Right cardiac atrium (tissue), 5 donors: ENCODE measurements around the gene MRPL4. TPM values are rescaled to one million over a fixed set of nuclear protein-coding genes. Genes with fewer than 3 reads are reported as not detected.

ENCODE experiments used
- ATAC-seq, 2 donors: fragments of 200-7000 bp; cut with Tn5 transposase; one replicate each; pipeline versions ENCODE4 v1.8.0 to v1.9.1; 2020; ENCODE audit warnings: moderate library complexity in 2 of 2, mild to moderate bottlenecking in 1 of 2
- DNase-seq, 3 donors: peaks; one replicate each; pipeline ENCODE4 v3.0.0-alpha.2; 2020
- H3K27ac ChIP-seq: one replicate; pipeline ENCODE4 v1.5.1; 2013; ENCODE audit warnings: mild to moderate bottlenecking, low read length, control low read depth, moderate library complexity
- H3K27me3 ChIP-seq: one replicate; pipeline ENCODE4 v1.6.1; 2013; ENCODE audit not compliant: control insufficient read depth, insufficient read depth
- H3K4me1 ChIP-seq: one replicate; pipeline ENCODE4 v1.6.1; 2013; ENCODE audit warnings: low read length; ENCODE audit not compliant: control insufficient read depth, insufficient read depth
- H3K4me3 ChIP-seq: one replicate; pipeline ENCODE4 v1.5.1; 2013; ENCODE audit warnings: low read length, control low read depth
- H3K9me3 ChIP-seq: one replicate; pipeline ENCODE4 v1.6.1; 2013; ENCODE audit warnings: low read length; ENCODE audit not compliant: control insufficient read depth
- WGBS: extraction: QIAGEN DNeasy Blood & Tissue Kit; methylation state at CpG from one replicate; pipeline ENCODE4 v1.1.7; 2013; 5-methylcytosine and 5-hydroxymethylcytosine counted together
- intact Hi-C, 4 donors: fragments of 100-400 bp; cut with DNase I; formaldehyde crosslinking; loops; one replicate each; pipeline versions ENCODE4 v1.11.0 to v1.14.0; 2022 to 2023
- microRNA-seq, 2 donors: library from miRNA; unstranded; fragments of <30 nt; microRNA quantifications; one replicate each; pipeline ENCODE4 v1.2.0, GENCODE V29; 2020 to 2021
- polyA plus RNA-seq: library from polyadenylated mRNA; stranded (reverse); fragments of 200-250 nt; gene quantifications from one replicate; pipeline ENCODE4 v1.2.3, GENCODE V29; 2013
- total RNA-seq, 4 donors: library from RNA; stranded (reverse); fragmentation: NEBNext Ultra II Directional; extraction: Animal tissue kit (Norgen Biotek cat#: 25700); gene quantifications; one replicate each; pipeline ENCODE4 v1.2.1, GENCODE V29; 2021
- donor health status: healthy with polysubstance abuse.
- donor health status: DM: no; HTN: yes; CAD: no.
- donor health status: DM: no; HTN: no; CAD: no.
- donor health status: DM: no; HTN: yes; CAD: no; lungs with severe emphysema.
- donor health status: DM: yes; HTN: yes; CAD: no.

Gene MRPL4
- total and polyA plus RNA-seq, 5 donors = 54.1 to 66.6 (median 64.2) TPM

- DNase-seq = no peak
- peaks cover 9% of the 10 kb centered on the region for H3K4me1 ChIP-seq
- H3K27me3 ChIP-seq = no peaks in the 10 kb centered on the region
- H3K4me3 ChIP-seq = no peak overlapping the region
- no peak overlapping the region for H3K27ac ChIP-seq
- ATAC-seq = no peak
- H3K9me3 ChIP-seq = no peaks in the 10 kb centered on the region
- WGBS = 30% methylated on average over 25 of the region's 25 CpGs
- intact Hi-C loops = no loop called here
Measured at GRCh38 chr19:10294368-10294697, 42.3 kb downstream of the MRPL4 start.

GRCh38 chr19:10295305-10295846 is 43.4 kb downstream of the MRPL4 start:
- peaks cover 6% of the 10 kb centered on the region for H3K4me1 ChIP-seq
- 4% methylated on average over 48 of the region's 48 CpGs for WGBS
- H3K4me3 ChIP-seq = peak overlapping the region; percentile 8
- H3K27me3 ChIP-seq = no peaks in the 10 kb centered on the region
- ATAC-seq = peak in 1 of 2 donors; percentile 18
- intact Hi-C loops = no loop called here
- no peaks in the 10 kb centered on the region for H3K9me3 ChIP-seq
- peak; percentile 26 to 78 (median 77) for DNase-seq
- no peak overlapping the region for H3K27ac ChIP-seq

- no peak for ATAC-seq
- Histone ChIP-seq H3K9me3 (no peaks in the 10 kb centered on the region), H3K4me3 (peak overlapping the region; percentile 8), H3K27ac (no peak overlapping the region), H3K27me3 (no peaks in the 10 kb centered on the region), H3K4me1 (peaks cover 3% of the 10 kb centered on the region)
- 5% methylated on average over 58 of the region's 58 CpGs for WGBS
- intact Hi-C loops = no loop called here
- no peak for DNase-seq
Measured at GRCh38 chr19:10295847-10296591, 44.0 kb downstream of the MRPL4 start.

- no peaks in the 10 kb centered on the region for H3K27me3 ChIP-seq
- intact Hi-C loops = no loop called here
- peak; percentile 18 to 28 for ATAC-seq
- whole genome bisulfite sequencing = 40% methylated on average over 14 of the region's 14 CpGs
- H3K9me3 ChIP-seq = no peaks in the 10 kb centered on the region
- DNase-seq = no peak
- H3K27ac ChIP-seq = no peak overlapping the region
- no peaks in the 10 kb centered on the region for H3K4me1 ChIP-seq
- H3K4me3 ChIP-seq = no peak overlapping the region
Measured at GRCh38 chr19:10299545-10300458, 47.8 kb downstream of the MRPL4 start.

- DNase-seq = peak; percentile 41 to 77 (median 70)
- H3K27me3 ChIP-seq = no peaks in the 10 kb centered on the region
- WGBS = 80% methylated on average over 17 of the region's 17 CpGs
- H3K4me1 ChIP-seq = no peaks in the 10 kb centered on the region
- H3K27ac ChIP-seq = no peak overlapping the region
- peak; percentile 17 to 46 for ATAC-seq
- intact Hi-C loops = no loop called here
- no peak overlapping the region for H3K4me3 ChIP-seq
- no peaks in the 10 kb centered on the region for H3K9me3 ChIP-seq
Measured at GRCh38 chr19:10305139-10305806, 53.3 kb downstream of the MRPL4 start.

GRCh38 chr19:10306327-10306726 is 54.3 kb downstream of the MRPL4 start:
- no peaks in the 10 kb centered on the region for H3K9me3 ChIP-seq
- no peak overlapping the region for H3K27ac ChIP-seq
- no peak for ATAC-seq
- H3K4me1 ChIP-seq = no peaks in the 10 kb centered on the region
- H3K4me3 ChIP-seq = no peak overlapping the region
- DNase-seq = no peak
- intact Hi-C loops = no loop called here
- 91% methylated on average over 5 of the region's 5 CpGs for WGBS
- no peaks in the 10 kb centered on the region for H3K27me3 ChIP-seq

GRCh38 chr19:10309423-10309822 is 57.4 kb downstream of the MRPL4 start, which contains the start of gene ZGLP1:
ZGLP1 (minus strand) TSS chr19:10309815.
- no peak within 1 kb of the TSS for H3K27ac ChIP-seq
- peak in 1 of 2 donors; percentile 46 for ATAC-seq
- intact Hi-C loops = no loop called here
- WGBS = 93% methylated on average over 24 of the region's 24 CpGs
- no peaks in the 10 kb centered on the region for H3K4me1 ChIP-seq
- no peaks in the 10 kb centered on the region for H3K9me3 ChIP-seq
- no peak within 1 kb of the TSS for H3K4me3 ChIP-seq
- DNase-seq = no peak
- H3K27me3 ChIP-seq = no peaks in the 10 kb centered on the region

Small RNAs within 50 kb of the gene (microRNA-seq; reads per million reads assigned to microRNA genes)
- gene MIR4322 = 0 reads per million in 2 donors

Other genes with a start within 250 kb of the MRPL4 start
- gene COL5A3, start 241.7 kb upstream of the MRPL4 start, total RNA-seq = 10 to 100 TPM in 2 of 4 donors, 1 to 10 TPM in 2; 8.6 to 19.1 (median 11.9) TPM
- gene COL5A3, start 241.7 kb upstream of the MRPL4 start, polyA plus RNA-seq = 13.5 TPM
- not detected for gene RDH8, start 238.7 kb upstream of the MRPL4 start, total RNA-seq
- not detected for gene RDH8, start 238.7 kb upstream of the MRPL4 start, polyA plus RNA-seq
- 10 to 100 TPM; 14.5 to 16.0 (median 15.2) TPM for gene SHFL, start 165.9 kb upstream of the MRPL4 start, total RNA-seq
- 16.0 TPM for gene SHFL, start 165.9 kb upstream of the MRPL4 start, polyA plus RNA-seq
- gene ANGPTL6, start 149.5 kb upstream of the MRPL4 start, total RNA-seq = not detected
- 0.25 TPM for gene ANGPTL6, start 149.5 kb upstream of the MRPL4 start, polyA plus RNA-seq
- 10 to 100 TPM; 16.5 to 29.4 (median 25.7) TPM for gene PPAN, start 145.9 kb upstream of the MRPL4 start, total RNA-seq
- gene PPAN, start 145.9 kb upstream of the MRPL4 start, polyA plus RNA-seq = 25.2 TPM
- 1 to 10 TPM; 4.4 to 6.6 (median 4.9) TPM for gene P2RY11, start 140.5 kb upstream of the MRPL4 start, total RNA-seq
- 2.9 TPM for gene P2RY11, start 140.5 kb upstream of the MRPL4 start, polyA plus RNA-seq
- gene EIF3G, start 132.3 kb upstream of the MRPL4 start, total RNA-seq = 100 to 1,000 TPM; 144 to 183 (median 158) TPM
- gene EIF3G, start 132.3 kb upstream of the MRPL4 start, polyA plus RNA-seq = 127 TPM
- 10 to 100 TPM; 21.0 to 37.2 (median 30.3) TPM for gene DNMT1, start 57.3 kb upstream of the MRPL4 start, total RNA-seq
- 19.3 TPM for gene DNMT1, start 57.3 kb upstream of the MRPL4 start, polyA plus RNA-seq
- 10 to 100 TPM in 2 of 4 donors, 1 to 10 TPM in 2; 4.7 to 18.8 (median 9.5) TPM for gene S1PR2, start 20.9 kb upstream of the MRPL4 start, total RNA-seq
- gene S1PR2, start 20.9 kb upstream of the MRPL4 start, polyA plus RNA-seq = 3.5 TPM
- gene ICAM1, start 18.9 kb downstream of the MRPL4 start, total RNA-seq = 10 to 100 TPM in 2 of 4 donors, 1 to 10 TPM in 2; 8.4 to 14.5 (median 9.9) TPM
- 9.8 TPM for gene ICAM1, start 18.9 kb downstream of the MRPL4 start, polyA plus RNA-seq
- under 1 TPM; 0.36 to 0.74 (median 0.52) TPM for gene ICAM4, start 34.7 kb downstream of the MRPL4 start, total RNA-seq
- gene ICAM4, start 34.7 kb downstream of the MRPL4 start, polyA plus RNA-seq = 0.84 TPM
- 1 to 10 TPM in 3 of 4 donors, under 1 TPM in 1; 0.93 to 1.6 (median 1.2) TPM for gene ICAM5, start 37.7 kb downstream of the MRPL4 start, total RNA-seq
- 0.86 TPM for gene ICAM5, start 37.7 kb downstream of the MRPL4 start, polyA plus RNA-seq
- 1 to 10 TPM in 1 of 4 donors, under 1 TPM in 3; 0.80 to 1.3 (median 0.84) TPM for gene ZGLP1, start 57.6 kb downstream of the MRPL4 start, total RNA-seq
- gene ZGLP1, start 57.6 kb downstream of the MRPL4 start, polyA plus RNA-seq = 0.68 TPM
- 10 to 100 TPM; 13.2 to 20.7 (median 16.7) TPM for gene FDX2, start 63.8 kb downstream of the MRPL4 start, total RNA-seq
- 27.7 TPM for gene FDX2, start 63.8 kb downstream of the MRPL4 start, polyA plus RNA-seq
- gene RAVER1, start 81.3 kb downstream of the MRPL4 start, total RNA-seq = 10 to 100 TPM; 13.9 to 20.1 (median 15.1) TPM
- gene RAVER1, start 81.3 kb downstream of the MRPL4 start, polyA plus RNA-seq = 9.8 TPM
- gene ICAM3, start 87.4 kb downstream of the MRPL4 start, total RNA-seq = 10 to 100 TPM; 16.0 to 20.6 (median 17.8) TPM
- 7.2 TPM for gene ICAM3, start 87.4 kb downstream of the MRPL4 start, polyA plus RNA-seq
- 10 to 100 TPM; 56.3 to 77.0 (median 73.4) TPM for gene TYK2, start 128.4 kb downstream of the MRPL4 start, total RNA-seq
- 71.6 TPM for gene TYK2, start 128.4 kb downstream of the MRPL4 start, polyA plus RNA-seq
- 100 to 1,000 TPM; 131 to 133 (median 132) TPM for gene CDC37, start 151.3 kb downstream of the MRPL4 start, total RNA-seq
- gene CDC37, start 151.3 kb downstream of the MRPL4 start, polyA plus RNA-seq = 228 TPM
- gene PDE4A, start 168.3 kb downstream of the MRPL4 start, total RNA-seq = 10 to 100 TPM in 3 of 4 donors, 1 to 10 TPM in 1; 8.4 to 14.2 (median 11.0) TPM
- gene PDE4A, start 168.3 kb downstream of the MRPL4 start, polyA plus RNA-seq = 5.5 TPM